GM12878 (cell line): Measurements from ENCODE around the gene NBPF14. TPM values are rescaled to one million over a fixed set of nuclear protein-coding genes. Genes with fewer than 3 reads are reported as not detected.
"Not testable (repeated sequence)": the region's sequence is repeated elsewhere in the genome, so short reads cannot be mapped to it uniquely, and the experiment has no call there.

Experiments used
- ATAC-seq: fragments of 200-7000 bp; cut with Tn5 transposase; 3 replicates; pipeline ENCODE4 v1.9.1; 2020; ENCODE audit warnings: mild to moderate bottlenecking, moderate library complexity
- BruUV-seq: library from RNA; stranded (reverse); fragments of 400-500 nt; replicated peaks from 2 replicates; lab custom pipeline; 2021; lab: Mats Ljungman, UMichigan
- CTCF ChIA-PET: fragments of 300-600 bp; sonication (Branson Sonifier 250); formaldehyde crosslinking; extraction: SDS; loops from one replicate; lab custom pipeline; 2021; ENCODE audit warnings: inconsistent platforms; lab: Yijun Ruan, JAX
- POLR2A ChIA-PET: fragments of 350-600 bp; formaldehyde crosslinking; extraction: SDS; loops from one replicate; lab custom pipeline; 2021; ENCODE audit warnings: inconsistent platforms; lab: Charles Lee
- RAD21 ChIA-PET: fragments of 300-600 bp; sonication (Branson Sonifier 250); formaldehyde crosslinking; loops from one replicate; lab custom pipeline; 2023; ENCODE audit warnings: antibody characterized with exemption; ENCODE audit not compliant: unreplicated experiment; lab: Charles Lee
- SMC1A ChIA-PET: fragments of 300-600 bp; sonication (Branson Sonifier 250); formaldehyde crosslinking; loops from one replicate; lab custom pipeline; 2023; ENCODE audit not compliant: unreplicated experiment, uncharacterized antibody; lab: Charles Lee
- DNase-seq: peaks from one replicate; pipeline ENCODE4 v3.0.0-alpha.2; 2011; ENCODE audit warnings: low read depth, low spot score
- FAIRE-seq: peaks from 3 replicates; lab custom pipeline; 2011; peaks lifted over from hg19 to GRCh38; lab: Jason Lieb, UNC
- H2AFZ ChIP-seq: 2 replicates; pipeline ENCODE4 v1.6.0; 2011; ENCODE audit warnings: low read depth, low read length, control low read depth; ENCODE audit not compliant: control insufficient read depth
- H3K27ac ChIP-seq: 2 replicates; pipeline ENCODE4 v1.5.1; 2011; ENCODE audit warnings: control low read depth; ENCODE audit not compliant: control insufficient read depth, insufficient read depth
- H3K27me3 ChIP-seq, 2 experiments: replicated peaks in 1 of 2; 2 replicates each; pipeline versions ENCODE4 v1.6.0 to v1.6.1; 2011; ENCODE audit warnings: low read length in 1 of 2; ENCODE audit not compliant: control insufficient read depth in 2 of 2, insufficient read depth in 2 of 2
- H3K36me3 ChIP-seq, 2 experiments: 2 replicates each; pipeline ENCODE4 v1.5.1; 2011; ENCODE audit warnings: low read length in 1 of 2; ENCODE audit not compliant: control insufficient read depth in 2 of 2, insufficient read depth in 2 of 2
- H3K4me1 ChIP-seq: 2 replicates; pipeline ENCODE4 v1.6.1; 2011; ENCODE audit warnings: mild to moderate bottlenecking, low read length, moderate library complexity, mixed read lengths; ENCODE audit not compliant: control insufficient read depth, insufficient read depth
- H3K4me2 ChIP-seq: 2 replicates; pipeline ENCODE4 v1.6.0; 2011; ENCODE audit warnings: control low read depth; ENCODE audit not compliant: control insufficient read depth, insufficient read depth
- H3K4me3 ChIP-seq: fragments of 200-600 bp; sonication (generic); 2 replicates; pipeline ENCODE4 v1.5.1; 2016
- H3K79me2 ChIP-seq: 2 replicates; pipeline ENCODE4 v1.6.0; 2011; ENCODE audit warnings: low read length; ENCODE audit not compliant: control insufficient read depth, insufficient read depth
- H3K9ac ChIP-seq: 2 replicates; pipeline ENCODE4 v1.8.0; 2011; ENCODE audit warnings: low read length, control low read depth, mixed read lengths; ENCODE audit not compliant: control insufficient read depth, insufficient read depth
- H3K9me3 ChIP-seq: replicated peaks from 3 replicates; pipeline ENCODE4 v1.5.1; 2011; ENCODE audit warnings: mild to moderate bottlenecking, low read length; ENCODE audit not compliant: control insufficient read depth, insufficient read depth
- H4K20me1 ChIP-seq: 2 replicates; pipeline ENCODE4 v1.6.0; 2011; ENCODE audit not compliant: control insufficient read depth, insufficient read depth
- CREB1 ChIP-seq: IDR thresholded peaks from 2 replicates; pipeline ENCODE4 v1.6.1; 2012; ENCODE audit warnings: low read depth, mild to moderate bottlenecking, inconsistent platforms
- DPF2 ChIP-seq: fragments of 450-650 bp; IDR thresholded peaks from 2 replicates; pipeline ENCODE4 v1.6.1; 2017; ENCODE audit warnings: mild to moderate bottlenecking
- EGR1 ChIP-seq, 2 experiments: IDR thresholded peaks; 1 replicate in 1 of 2; 2 replicates in 1 of 2; pipeline ENCODE4 v1.6.1; 2011 to 2012; ENCODE audit warnings: low read depth in 2 of 2, low read length in 2 of 2, borderline replicate concordance in 1 of 2, mild to moderate bottlenecking in 1 of 2, moderate library complexity in 1 of 2
- EP300 ChIP-seq, 2 experiments: fragments of 150-350 bp in 1 of 2; IDR thresholded peaks; 2 replicates each; pipeline ENCODE4 v1.6.1; 2011 to 2012; ENCODE audit warnings: low read depth in 2 of 2, low read length in 2 of 2, borderline replicate concordance in 1 of 2, improper control_type of control experiment in 1 of 2, inconsistent platforms in 1 of 2; ENCODE audit not compliant: control insufficient read depth in 1 of 2
- GABPA ChIP-seq: IDR thresholded peaks from 2 replicates; pipeline ENCODE4 v1.6.1; 2014; ENCODE audit warnings: antibody characterized with exemption, low read depth, mild to moderate bottlenecking, inconsistent platforms
- LARP7 ChIP-seq: fragments of 450-650 bp; IDR thresholded peaks from 2 replicates; pipeline ENCODE4 v1.6.1; 2017; ENCODE audit warnings: mild to moderate bottlenecking
- RAD21 ChIP-seq: IDR thresholded peaks from 2 replicates; pipeline ENCODE4 v1.6.1; 2011; ENCODE audit warnings: mild to moderate bottlenecking, low read depth, low read length, moderate library complexity; ENCODE audit not compliant: insufficient read depth
- SIX5 ChIP-seq: IDR thresholded peaks from 2 replicates; pipeline ENCODE4 v1.6.1; 2011; ENCODE audit warnings: mild to moderate bottlenecking, low read depth, low read length, moderate library complexity; ENCODE audit not compliant: severe bottlenecking
- SKIL ChIP-seq: fragments of 450-650 bp; IDR thresholded peaks from 2 replicates; pipeline ENCODE4 v1.6.1; 2017; ENCODE audit warnings: mild to moderate bottlenecking, low read depth, inconsistent platforms; ENCODE audit not compliant: poor library complexity, severe bottlenecking
- SMARCA5 ChIP-seq: fragments of 450-650 bp; IDR thresholded peaks from 2 replicates; pipeline ENCODE4 v1.6.1; 2017; ENCODE audit warnings: mild to moderate bottlenecking
- YY1 ChIP-seq: IDR thresholded peaks from 2 replicates; pipeline ENCODE4 v1.6.1; 2011; ENCODE audit warnings: low read depth, mild to moderate bottlenecking, low read length
- ZBTB40 ChIP-seq: fragments of 450-650 bp; IDR thresholded peaks from 2 replicates; pipeline ENCODE4 v1.6.1; 2016; ENCODE audit warnings: mild to moderate bottlenecking, moderate library complexity, borderline replicate concordance
- WGBS: methylation state at CpG from one replicate; pipeline ENCODE4 v1.1.6; 2016; ENCODE audit warnings: low lambda C conversion rate; ENCODE audit not compliant: insufficient replicate concordance, insufficient coverage; ENCODE audit errors: missing lambda C conversion rate; 5-methylcytosine and 5-hydroxymethylcytosine counted together
- in situ Hi-C: fragments of 300-500 bp; cut with MboI; formaldehyde crosslinking; loops from 9 replicates; pipeline ENCODE4 v1.14.3; 2018; ENCODE audit warnings: mixed read lengths
- intact Hi-C: fragments of 100-400 bp; cut with micrococcal nuclease; formaldehyde crosslinking; loops from one replicate; pipeline ENCODE4 v1.14.2; 2022; ENCODE audit not compliant: unreplicated experiment
- polyA plus RNA-seq, 11 experiments: library from polyadenylated mRNA; depleted of rRNA in 4 of 11; unstranded in 6 of 11; stranded (reverse) in 5 of 11; fragments of >200 nt; fragmentation: Nextera tagmentation in 4 of 11; fragmentation: Illumina TruSeq in 1 of 11; extraction: Ambion mirVana in 4 of 11; extraction: Trizol in 1 of 11; gene quantifications; 1 replicate in 1 of 11; 2 replicates in 10 of 11; pipeline versions ENCODE4 v1.2.1 to v1.2.3, GENCODE V29; 2011 to 2016; ENCODE audit warnings: inconsistent platforms in 2 of 11, missing spikeins in 2 of 11, low read depth in 1 of 11
- total RNA-seq, 4 experiments: library from RNA; depleted of rRNA in 3 of 4; stranded (reverse); fragments of >200 nt in 3 of 4; fragmentation: Illumina TruSeq in 1 of 4; extraction: Trizol in 1 of 4; gene quantifications; 2 replicates each; pipeline versions ENCODE4 v1.2.1 to v1.2.3, GENCODE V29; 2013 to 2021

The NBPF14 gene
- total and polyA plus RNA-seq, 10 of the 15 experiments (the other 5 are each of a cell fraction or from before 2014, with no cell fraction given) = 0.05 to 6.6 (median 0.81) TPM

- peak in 1 of 2 experiments; percentile 39; a peak in 1 of 4 replicates for TF ChIP-seq EP300 (IDR thresholded peaks at IDR 0.05; ENCODE audit: borderline replicate concordance in 1 of 2, control insufficient read depth in 1 of 2, low read depth in 2 of 2, low read length in 2 of 2)
- peak; percentile 59 for TF ChIP-seq SKIL
- TF ChIP-seq RAD21 = peak; percentile 33; the same call in 1 of the 2 replicates
- peak; percentile 74; the same call in 1 of the 2 replicates for TF ChIP-seq LARP7
- peak; percentile 57; the same call in 1 of the 2 replicates for TF ChIP-seq SMARCA5
- TF ChIP-seq SIX5 = peak; percentile 35
- peak; percentile 25 to 90 for TF ChIP-seq EGR1 (IDR thresholded peaks at IDR 0.05; ENCODE audit: borderline replicate concordance in 1 of 2, low read depth in 2 of 2, low read length in 2 of 2)
- TF ChIP-seq DPF2 = peak; percentile 62; the same call in 1 of the 2 replicates
Measured at GRCh38 chr1:148522561-148523204, 73.1 kb downstream of the NBPF14 start (continued).

GRCh38 chr1:148522072-148522471, 73.7 kb downstream of the NBPF14 start:
- H4K20me1 ChIP-seq, BruUV-seq, in situ Hi-C loops, CTCF ChIA-PET, FAIRE-seq, H3K9ac ChIP-seq, H3K9me3 ChIP-seq, H3K27ac ChIP-seq, H3K27me3 ChIP-seq, SMC1A ChIA-PET, H3K4me1 ChIP-seq, RAD21 ChIA-PET, H3K79me2 ChIP-seq, H3K36me3 ChIP-seq: not testable (repeated sequence)
- Histone ChIP-seq H3K4me3 (peak overlapping the region; percentile 11; the same call in 1 of the 2 replicates), H2AFZ (peak overlapping the region; percentile 51), H3K4me2 (peak overlapping the region; percentile 25; the same call in 1 of the 2 replicates)
- 2% methylated on average over 16 of the region's 23 CpGs for WGBS
- DNase-seq = peak; percentile 47
- ATAC-seq = peak; percentile 53
- POLR2A ChIA-PET = interaction anchor here (0.6 kb wide), 1 partner anchor 105 kb away, joined by 4 read pairs; no protein-coding TSS in a partner anchor
- intact Hi-C loops = loop anchor here (10.0 kb wide), 1 partner anchor 187 kb away; no protein-coding TSS in a partner anchor
- TF ChIP-seq GABPA (peak; percentile 36; the same call in 1 of the 2 replicates), ZBTB40 (peak; percentile 71), CREB1 (peak; percentile 40; the same call in 1 of the 2 replicates), YY1 (0 out of 2 replicates have a peak, but pooled peaks have one; percentile 38)
